ENCODE measurements around the gene AGRP. TPM values are rescaled to one million over a fixed set of nuclear protein-coding genes. Genes with fewer than 3 reads are reported as not detected.

AGRP gene
- total and polyA plus RNA-seq, 10 donors: 0.15 to 0.91 (median 0.26) TPM; not detected in 6

- no peak for DNase-seq
- TF ChIP-seq POLR2AphosphoS5 (IDR thresholded peaks at IDR 0.05): no peak
- TF ChIP-seq POLR2A (IDR thresholded peaks at IDR 0.05): no peak
- TF ChIP-seq CTCF (IDR thresholded peaks at IDR 0.05 in 8 of 11, conservative IDR thresholded peaks at IDR 0.05 in 3 of 11): peak in 1 of 11 experiments; percentile 2
- H3K27ac ChIP-seq: peak overlapping the region in 5 of 8 donors; percentile 12 to 74 (median 62)
- H3K4me3 ChIP-seq: no peak overlapping the region
- H3K36me3 ChIP-seq: peaks cover 0 to 100% (median 65%) of the 10 kb centered on the region in 6 donors
- H3K27me3 ChIP-seq (replicated peaks in 1 of 7): no peaks in the 10 kb centered on the region
- 70 to 87% (median 80%) methylated on average over 2 to 3 of the region's 3 CpGs; no CpG with 5 or more reads in 1 of the 5 donors for WGBS, 5 donors
- no peaks in the 10 kb centered on the region for H3K9me3 ChIP-seq
- intact Hi-C loops (cut with DNase I; ENCODE audit: low total_unique reads): no loop called here
- peaks cover 25 to 99% (median 74%) of the 10 kb centered on the region in 6 donors for H3K4me1 ChIP-seq
Observed at GRCh38 chr16:67445441-67445912, 37.9 kb downstream of the AGRP start.

- Histone ChIP-seq H3K4me1 (peaks cover 25 to 95% (median 71%) of the 10 kb centered on the region in 6 donors), H3K27me3 (replicated peaks in 1 of 7) (no peaks in the 10 kb centered on the region), H3K9me3 (no peaks in the 10 kb centered on the region), H3K27ac (peak overlapping the region in 4 of 8 donors; percentile 12 to 74 (median 61)), H3K36me3 (peaks cover 0 to 100% (median 65%) of the 10 kb centered on the region in 6 donors), H3K4me3 (no peak overlapping the region)
- DNase-seq: no peak
- TF ChIP-seq CTCF (IDR thresholded peaks at IDR 0.05 in 8 of 11, conservative IDR thresholded peaks at IDR 0.05 in 3 of 11): no peak
- no peak for TF ChIP-seq POLR2AphosphoS5 (IDR thresholded peaks at IDR 0.05)
- TF ChIP-seq POLR2A (IDR thresholded peaks at IDR 0.05): no peak
- intact Hi-C loops (cut with DNase I; ENCODE audit: low total_unique reads): no loop called here
- 91 to 95% (median 93%) methylated on average over 7 of the region's 7 CpGs for WGBS, 5 donors
Observed at GRCh38 chr16:67445126-67445426, 38.3 kb downstream of the AGRP start.

- Histone ChIP-seq H3K27me3 (replicated peaks in 1 of 7) (no peaks in the 10 kb centered on the region), H3K9me3 (no peaks in the 10 kb centered on the region), H3K4me3 (no peak overlapping the region), H3K36me3 (peaks cover 0 to 100% (median 64%) of the 10 kb centered on the region in 6 donors), H3K4me1 (peaks cover 25 to 90% (median 65%) of the 10 kb centered on the region in 6 donors), H3K27ac (peak overlapping the region in 5 of 8 donors; percentile 27 to 74 (median 54))
- WGBS, 5 donors: 87 to 91% (median 89%) methylated on average over 19 to 22 of the region's 22 CpGs
- TF ChIP-seq CTCF (IDR thresholded peaks at IDR 0.05 in 8 of 11, conservative IDR thresholded peaks at IDR 0.05 in 3 of 11) (no peak), POLR2A (IDR thresholded peaks at IDR 0.05) (no peak), POLR2AphosphoS5 (IDR thresholded peaks at IDR 0.05) (no peak)
- intact Hi-C loops (cut with DNase I; ENCODE audit: low total_unique reads): no loop called here
- no peak for DNase-seq
Observed at GRCh38 chr16:67444259-67445125, 38.9 kb downstream of the AGRP start.

- H3K4me1 ChIP-seq: peaks cover 25 to 81% (median 57%) of the 10 kb centered on the region in 6 donors
- intact Hi-C loops (cut with DNase I; ENCODE audit: low total_unique reads): no loop called here
- no peaks in the 10 kb centered on the region for H3K27me3 ChIP-seq (replicated peaks in 1 of 7)
- no peak overlapping the region for H3K4me3 ChIP-seq
- H3K9me3 ChIP-seq: no peaks in the 10 kb centered on the region
- 71 to 84% (median 80%) methylated on average over 5 to 6 of the region's 6 CpGs for WGBS, 5 donors
- TF ChIP-seq POLR2AphosphoS5 (IDR thresholded peaks at IDR 0.05) (no peak), POLR2A (IDR thresholded peaks at IDR 0.05) (no peak), CTCF (IDR thresholded peaks at IDR 0.05 in 8 of 11, conservative IDR thresholded peaks at IDR 0.05 in 3 of 11) (no peak)
- H3K27ac ChIP-seq: peak overlapping the region in 5 of 8 donors; percentile 27 to 74 (median 31)
- peaks cover 0 to 100% (median 68%) of the 10 kb centered on the region in 6 donors for H3K36me3 ChIP-seq
- no peak for DNase-seq
Observed at GRCh38 chr16:67443265-67443664, 40.1 kb downstream of the AGRP start.

All from spleen (tissue), 11 donors.